ENCODE data around the gene CHST2.

CHST2 gene

DNA sequence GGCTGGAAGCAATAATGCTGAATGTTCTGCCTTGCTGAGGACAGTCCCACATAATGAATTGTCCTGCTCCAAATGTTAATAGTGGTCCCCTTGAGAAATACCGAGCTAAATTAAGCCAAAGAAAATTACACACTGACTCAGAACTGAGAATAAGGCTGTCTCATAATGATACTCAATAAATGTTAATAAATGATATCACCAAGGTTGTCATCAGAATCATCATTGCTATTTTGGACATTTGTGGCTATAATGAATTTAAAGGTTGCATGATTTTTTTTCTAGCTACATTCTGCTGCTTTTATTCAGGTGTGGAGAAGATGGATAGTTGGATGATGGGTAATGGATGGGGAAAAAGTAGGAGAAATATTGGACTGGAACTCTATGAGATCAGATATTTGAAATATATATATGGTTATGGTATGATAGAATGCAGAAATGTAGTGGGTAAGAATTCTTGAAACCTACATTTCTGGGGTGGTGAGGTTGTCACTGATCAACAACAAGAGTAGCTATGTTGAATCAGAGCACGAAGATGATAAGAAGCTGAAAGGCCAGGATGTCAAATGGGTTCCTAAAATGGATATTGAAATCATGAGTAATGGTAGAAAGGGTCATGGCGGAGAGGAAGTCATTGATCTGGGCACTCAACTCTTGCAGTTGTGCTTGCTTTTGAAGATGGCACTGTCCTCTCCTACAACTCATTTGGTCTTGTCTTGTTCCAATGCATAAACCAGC, 12.8 kb downstream of the CHST2 start:
- DNase-seq = no peak

DNA sequence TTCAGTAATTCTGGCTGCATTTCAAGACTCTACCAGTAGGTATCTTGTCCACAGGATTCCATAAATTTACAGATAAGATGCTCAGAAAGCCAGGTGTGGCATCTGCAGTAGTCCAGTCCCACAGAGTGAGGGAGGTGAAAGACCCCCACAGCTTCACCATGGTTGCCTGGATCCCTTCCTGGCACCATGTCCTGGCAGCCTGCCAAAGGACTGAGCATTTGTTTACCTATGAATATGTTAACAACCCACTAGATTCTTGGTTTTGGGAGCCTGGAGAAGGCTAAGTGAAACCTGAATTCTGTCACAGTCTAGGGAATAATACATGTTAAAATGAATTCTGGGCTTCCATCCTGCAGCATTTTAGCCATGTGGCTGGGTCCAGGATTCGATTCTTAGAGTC, 14.9 kb downstream of the CHST2 start:
- no peak for DNase-seq

DNA sequence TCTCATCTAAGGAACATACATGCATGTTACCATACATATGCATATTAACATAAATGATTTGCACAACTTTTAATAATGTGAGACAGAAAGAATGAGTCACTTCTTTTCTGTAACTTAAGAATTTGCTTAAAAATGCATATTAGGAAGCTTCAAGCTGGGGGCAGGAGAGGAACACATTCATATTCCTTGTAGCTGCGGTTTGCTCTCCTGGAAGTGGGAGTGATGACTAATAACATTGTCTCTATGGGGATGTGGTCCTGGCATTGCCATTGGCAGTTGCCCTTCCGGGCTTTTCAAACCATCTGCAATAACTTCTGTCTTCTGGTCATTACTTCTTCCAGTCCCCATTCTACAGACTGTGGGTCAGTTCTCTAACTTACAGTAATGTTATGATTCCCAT, 15.6 kb downstream of the CHST2 start:
- DNase-seq = no peak

DNA sequence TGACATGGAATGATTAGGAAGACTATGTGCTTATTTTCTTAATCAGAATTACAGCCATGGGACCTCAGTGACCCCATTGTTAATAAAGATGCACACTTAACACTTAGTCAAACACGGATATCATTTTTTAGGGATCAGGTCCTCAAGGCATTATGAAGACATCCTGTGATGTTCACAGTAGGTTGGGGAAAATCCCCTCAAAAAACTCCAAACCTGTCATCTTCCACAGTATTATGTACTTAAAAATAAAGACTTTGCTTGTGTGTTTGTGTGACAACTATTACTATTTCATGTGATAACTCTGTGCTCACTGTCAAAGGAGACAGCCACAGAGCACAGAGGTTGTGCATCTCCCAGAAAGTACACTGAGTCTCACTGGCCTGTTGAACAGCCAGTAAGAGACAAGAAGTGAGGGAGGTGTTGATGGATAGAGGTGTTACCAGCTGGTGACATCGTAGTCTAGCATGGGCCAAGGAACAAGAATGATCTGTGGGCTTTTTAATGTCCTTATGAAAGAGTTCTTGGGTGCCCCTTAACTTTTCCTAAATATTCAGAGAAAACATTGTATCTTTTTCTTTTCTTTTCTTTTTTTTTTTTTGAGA, 18.0 kb downstream of the CHST2 start:
- DNase-seq = no peak

DNA sequence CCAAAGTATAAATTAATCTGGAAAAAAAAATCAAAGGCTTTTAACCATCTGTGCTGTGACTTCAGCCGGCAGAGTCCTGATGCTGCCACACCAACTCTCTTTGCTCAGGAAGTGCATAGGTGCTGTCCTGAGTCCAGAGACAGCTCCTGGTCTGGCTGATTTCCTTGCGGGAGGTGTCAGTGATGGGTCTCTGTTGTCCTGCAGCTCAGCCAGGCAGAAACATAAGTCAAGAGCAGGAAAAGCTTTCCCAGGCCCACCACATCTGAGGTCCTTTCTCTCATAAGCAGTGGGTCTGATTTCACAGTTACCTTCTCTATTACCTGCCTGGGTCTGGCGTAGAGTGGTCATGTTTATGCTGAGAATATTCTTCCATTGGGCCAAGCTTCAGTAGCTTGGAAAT, 19.4 kb downstream of the CHST2 start:
- DNase-seq = no peak

DNA sequence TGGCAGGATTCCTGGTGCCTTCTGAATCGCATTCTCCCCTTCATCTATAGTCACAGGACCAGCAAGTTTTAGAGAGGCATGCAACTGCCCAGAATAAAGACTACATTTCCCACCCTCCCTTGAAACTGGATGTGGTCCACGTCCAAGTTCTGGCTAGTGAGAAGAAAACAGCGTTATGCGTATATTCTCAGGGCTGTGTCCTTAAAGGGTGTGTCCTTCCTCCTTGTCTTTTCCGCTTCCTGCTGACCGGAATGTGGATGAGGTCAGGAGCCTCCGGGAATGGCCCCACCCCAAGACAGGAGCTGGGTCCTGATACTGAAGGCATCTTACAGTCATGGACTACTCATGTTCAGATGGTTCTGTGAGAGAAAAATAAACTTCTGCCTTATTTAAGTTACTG, 20.2 kb downstream of the CHST2 start:
- DNase-seq = no peak

DNA sequence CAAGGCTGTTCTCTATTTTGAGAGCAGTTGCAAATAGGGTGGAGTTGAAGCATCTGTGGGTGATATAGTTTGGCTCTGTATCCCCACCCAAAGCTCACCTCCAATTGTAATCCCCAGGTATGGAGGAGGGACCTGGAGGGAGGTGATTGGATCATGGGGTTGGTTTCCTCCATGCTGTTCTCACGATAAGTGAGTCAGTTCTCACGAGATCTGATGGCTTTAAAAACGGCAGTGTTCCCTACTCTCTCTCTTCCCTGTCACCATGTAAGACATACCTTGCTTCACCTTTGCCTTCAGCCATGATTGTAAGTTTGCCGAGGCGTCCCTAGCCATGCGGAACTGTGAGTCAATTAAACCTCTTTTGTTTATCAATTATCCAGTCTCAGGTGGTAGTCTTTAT, 21.0 kb downstream of the CHST2 start:
- no peak for DNase-seq

DNA sequence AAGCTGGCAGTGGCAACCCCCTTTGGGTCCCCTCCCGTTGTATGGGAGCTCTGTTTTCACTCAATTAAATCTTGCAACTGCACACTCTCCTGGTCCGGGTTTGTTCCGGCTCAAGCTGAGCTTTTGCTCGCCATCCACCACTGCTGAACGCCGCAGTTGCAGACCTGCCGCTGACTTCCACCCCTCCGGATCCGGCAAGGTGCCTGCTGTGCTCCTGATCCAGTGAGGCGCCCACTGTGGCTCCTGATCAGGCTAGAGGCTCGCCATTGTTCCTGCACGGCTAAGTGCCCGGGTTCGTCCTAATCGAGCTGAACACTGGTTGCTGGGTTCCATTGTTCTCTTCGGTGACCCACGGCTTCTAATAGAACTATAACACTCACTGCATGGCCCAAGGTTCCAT, 22.8 kb downstream of the CHST2 start:
- no peak for DNase-seq

DNA sequence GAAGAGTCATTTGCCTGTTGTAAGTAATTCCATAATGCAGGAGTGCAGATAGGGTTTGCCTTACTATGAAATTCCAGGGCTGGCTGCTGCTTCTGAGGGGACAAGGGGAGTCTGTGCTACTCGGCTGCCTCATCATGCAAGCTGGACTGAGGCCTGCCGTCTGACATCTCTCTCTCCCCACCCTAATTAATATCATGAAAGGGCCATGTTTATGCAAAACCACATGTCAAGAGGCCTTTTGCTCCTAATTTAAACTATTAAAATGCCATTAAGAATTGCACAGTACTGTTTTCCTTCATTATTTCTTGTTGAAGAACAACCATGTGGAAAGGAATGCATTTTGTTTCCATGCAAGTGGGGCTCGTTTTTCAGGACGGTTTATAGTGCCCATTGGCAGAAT, 26.3 kb downstream of the CHST2 start:
- no peak for DNase-seq

DNA sequence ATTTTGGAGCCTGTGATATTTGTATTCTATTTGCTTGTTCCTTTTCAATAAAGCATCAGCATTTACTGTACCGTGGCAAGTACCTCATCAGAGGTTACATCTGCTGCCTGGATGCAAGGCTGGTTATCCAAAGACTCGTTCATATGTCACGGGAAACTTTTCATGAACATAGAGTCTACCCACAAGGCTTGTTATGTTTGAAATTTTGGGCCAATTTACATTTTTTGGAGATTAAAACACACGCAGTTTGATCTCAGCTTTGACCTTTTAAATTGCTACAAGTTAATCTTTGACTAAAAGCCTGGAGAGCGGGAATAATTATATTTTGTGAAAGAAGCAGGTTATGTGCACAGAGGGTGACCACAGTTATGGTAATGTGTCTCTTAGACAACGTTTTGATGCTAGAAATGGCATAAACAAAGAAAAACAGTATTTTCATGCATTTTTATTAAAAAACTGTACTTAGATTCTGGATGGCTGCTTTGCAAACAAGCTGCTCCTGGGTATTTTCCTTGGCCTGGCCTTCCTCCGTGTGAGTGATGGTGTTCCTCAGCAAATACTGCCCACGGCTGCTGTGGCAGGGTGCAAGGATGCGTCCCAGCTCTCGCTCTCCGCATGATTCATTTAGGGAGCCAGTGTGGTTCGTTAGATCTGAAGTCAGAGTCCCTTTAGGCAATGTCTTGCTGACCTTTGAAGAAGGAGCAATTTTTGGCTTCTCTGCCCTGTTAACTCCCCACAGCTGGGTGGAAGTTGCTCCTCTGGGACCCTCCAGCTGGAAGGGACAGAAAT, 27.1 kb downstream of the CHST2 start:
- DNase-seq = no peak

DNA sequence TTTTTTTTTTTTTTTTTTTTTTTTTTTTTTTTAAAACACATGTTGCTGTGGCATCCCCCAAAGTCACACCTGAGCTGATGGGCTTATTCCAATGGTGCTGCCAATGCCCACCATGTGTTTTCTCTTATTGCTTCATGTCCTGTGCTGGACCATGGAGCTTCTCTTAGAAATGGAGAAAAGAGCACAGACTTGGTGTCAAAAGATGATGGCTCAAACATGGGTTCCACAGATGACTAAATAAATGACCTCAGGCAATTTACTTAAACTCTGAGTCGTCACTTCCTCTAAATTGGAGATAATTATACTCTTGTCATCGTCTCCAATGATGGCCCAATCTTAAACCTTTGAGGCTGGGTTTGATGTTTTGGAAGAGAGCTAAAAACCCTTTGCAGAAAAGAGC, 28.1 kb downstream of the CHST2 start:
- no peak for DNase-seq

DNA sequence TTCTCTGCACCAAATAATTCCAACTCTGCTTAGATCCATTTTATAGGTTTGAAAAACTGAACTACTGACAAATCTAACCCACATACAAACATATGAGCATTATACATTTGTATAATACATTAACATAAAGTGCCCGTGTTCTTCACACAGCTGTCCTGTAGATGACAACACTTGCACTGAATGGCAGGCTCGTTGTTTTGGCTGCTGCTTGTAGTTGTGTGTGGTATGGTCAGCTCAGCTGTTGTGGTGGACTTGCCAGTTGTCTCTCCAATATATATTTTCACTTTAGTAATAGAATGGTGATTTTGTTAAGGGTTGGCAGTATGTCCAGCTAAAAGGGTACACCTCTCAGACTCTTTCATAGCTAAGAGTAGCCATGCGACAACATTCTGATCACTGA, 30.5 kb downstream of the CHST2 start:
- DNase-seq = no peak

DNA sequence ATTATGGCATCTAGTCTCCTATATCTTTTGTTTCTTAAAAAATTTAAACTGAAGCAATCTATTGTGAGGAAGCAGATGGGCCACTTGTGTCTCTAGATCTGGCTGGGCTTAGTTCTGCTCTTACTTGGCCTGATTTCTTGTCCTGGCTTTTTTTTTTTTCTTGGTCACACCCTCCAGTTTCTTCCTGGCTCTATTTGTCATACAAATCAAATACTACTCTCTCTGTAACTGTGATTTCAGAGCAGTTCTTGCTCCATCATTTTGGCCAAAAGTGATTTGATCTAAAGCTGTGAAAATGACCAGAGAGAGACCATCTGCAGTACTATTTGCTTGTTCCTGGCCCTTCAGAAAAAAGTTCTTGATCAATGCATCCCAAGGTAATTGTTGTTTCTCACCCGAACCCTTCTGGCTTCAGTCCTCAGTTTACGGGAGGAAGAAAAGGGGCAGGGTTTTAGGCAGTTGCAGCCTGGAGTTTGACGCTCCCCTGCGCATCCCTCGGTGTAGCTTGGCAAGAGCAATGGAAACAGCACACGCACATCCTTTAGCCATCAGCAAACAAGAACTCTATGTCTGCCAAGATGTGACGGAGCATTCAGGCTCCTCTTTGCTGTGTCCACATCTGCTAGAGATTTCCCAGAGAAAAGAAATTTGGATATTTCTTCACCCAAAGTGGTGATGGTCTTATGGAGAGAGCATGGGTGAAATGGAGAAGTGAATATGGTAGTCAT, 31.6 kb downstream of the CHST2 start:
- DNase-seq = no peak

DNA sequence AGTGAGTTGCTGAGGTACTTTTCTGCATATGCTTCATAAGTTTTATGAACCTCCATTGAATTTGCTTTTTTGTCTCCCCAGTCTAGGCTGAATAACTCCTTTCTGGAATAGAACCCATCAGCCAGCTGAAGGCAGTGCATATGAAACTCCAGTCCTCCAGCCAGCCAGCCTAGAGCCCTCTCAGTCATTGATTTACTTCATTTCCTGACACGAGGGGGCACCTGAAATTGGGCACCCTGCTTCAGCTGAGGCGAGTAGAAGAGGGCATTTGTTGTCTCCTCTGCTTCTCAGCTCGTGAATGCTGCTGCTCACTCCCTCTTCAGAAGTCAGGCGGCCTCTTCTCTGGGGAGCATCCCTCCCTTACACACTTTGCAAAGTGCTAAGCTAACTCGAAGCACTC, 32.5 kb downstream of the CHST2 start:
- no peak for DNase-seq

DNA sequence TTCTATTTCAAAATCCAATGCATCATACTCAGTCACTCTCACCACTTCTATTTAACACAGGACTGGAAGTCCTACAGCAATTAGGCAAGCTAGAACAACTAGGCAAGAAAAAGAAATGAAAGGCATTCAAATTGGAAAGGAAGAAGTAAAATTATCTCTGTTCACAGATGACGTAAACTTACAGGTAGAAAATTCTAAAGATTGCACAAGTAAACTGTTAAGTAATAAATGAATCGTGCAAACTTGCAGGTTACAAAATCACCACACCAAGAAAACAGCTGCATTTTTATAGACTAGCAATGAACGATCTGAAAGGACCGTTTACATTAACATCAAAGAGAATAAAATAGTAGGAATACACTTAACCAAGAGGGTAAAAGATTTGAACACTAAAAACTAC, 36.2 kb downstream of the CHST2 start:
- DNase-seq = no peak

DNA sequence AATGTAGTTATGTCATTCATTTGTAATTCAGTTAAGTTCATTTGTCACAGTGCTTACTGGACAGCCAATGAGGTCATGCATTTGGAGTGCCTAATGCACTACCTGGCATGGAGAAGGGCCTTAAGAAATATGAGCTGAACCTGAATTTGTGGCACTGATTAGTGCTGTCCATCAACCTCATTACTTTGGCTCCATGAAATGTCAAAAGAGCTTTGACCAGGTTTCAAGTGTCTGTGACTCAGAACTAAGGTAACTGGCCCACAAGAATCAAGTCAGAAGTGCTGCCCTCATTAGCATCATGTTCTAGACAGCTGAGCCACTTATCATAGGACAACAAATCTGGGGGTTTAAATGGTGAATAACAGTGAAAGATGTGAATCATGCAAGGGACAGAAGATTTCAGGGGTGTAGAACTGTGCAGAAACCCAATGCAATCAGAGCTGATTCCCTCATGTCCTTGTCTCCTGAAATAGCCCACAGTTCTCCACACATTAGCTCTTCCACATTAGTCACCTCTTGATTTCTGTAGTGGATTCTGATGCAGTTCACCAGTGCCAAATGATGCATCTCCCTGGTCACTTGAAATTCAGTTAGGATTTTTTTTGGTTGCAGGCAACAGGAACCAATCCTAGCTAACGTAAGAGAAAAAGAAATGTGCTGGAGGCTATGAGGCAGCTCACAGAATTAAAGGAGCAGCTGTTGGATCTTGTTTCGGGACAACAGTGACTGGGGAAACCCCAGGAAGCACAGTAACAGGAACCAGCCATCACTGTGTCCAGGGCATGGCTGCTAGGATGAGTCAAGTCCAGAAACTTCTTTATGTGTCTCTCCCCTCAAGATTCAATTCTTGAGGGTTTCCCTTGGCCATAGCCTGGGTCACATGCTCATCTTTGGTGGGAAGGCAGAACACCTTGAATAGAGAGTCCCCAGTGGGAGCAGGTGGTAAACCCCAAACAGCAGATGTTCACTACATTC, 38.7 kb downstream of the CHST2 start:
- peak in 1 of 5 experiments; percentile 57 for DNase-seq

DNA sequence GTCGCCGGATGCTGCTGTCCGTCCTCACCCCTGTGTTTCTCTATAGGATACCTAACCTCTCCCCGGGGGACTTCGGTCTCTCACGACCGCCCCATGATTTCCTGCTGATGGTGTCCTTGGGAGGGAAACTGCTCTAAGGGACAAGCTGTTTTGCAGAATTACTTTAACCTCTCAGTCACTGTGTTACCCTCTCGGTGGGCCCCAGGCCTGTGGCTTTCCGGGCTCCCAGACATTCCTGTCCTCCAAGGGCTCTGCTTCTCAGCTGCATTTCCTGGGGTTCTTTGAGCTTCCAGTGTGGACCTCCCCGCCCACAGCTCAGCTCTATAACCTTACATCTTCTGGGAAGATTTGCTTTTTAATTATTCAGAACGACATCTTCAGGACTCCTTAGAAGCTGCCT, 40.9 kb downstream of the CHST2 start:
- no peak for DNase-seq

DNA sequence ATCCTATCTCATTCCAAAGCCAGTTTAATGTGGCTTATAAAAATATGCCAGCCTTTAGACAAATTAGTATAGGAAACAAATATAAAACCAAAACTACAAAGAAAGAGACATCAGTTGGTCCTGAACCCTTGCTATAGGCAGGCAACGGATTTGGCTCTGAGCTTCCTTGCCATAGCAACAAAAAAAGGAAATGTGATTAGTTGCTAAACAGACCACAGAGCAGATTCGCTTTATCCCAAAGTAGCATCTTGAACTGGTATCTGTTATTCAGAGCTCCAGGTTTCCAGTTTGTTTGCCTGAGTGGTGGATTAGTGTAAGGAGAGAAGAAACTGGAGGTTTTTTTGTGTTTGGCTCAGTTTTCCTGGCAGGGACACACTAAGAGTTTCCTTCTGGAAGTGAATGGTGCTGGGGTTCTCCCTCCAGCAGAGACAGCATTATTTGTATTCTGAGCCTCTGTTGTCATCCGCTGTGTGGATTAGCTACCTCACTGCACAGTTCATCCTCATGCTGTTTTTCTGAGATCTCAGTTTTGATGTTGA, 44.1 kb downstream of the CHST2 start:
- DNase-seq = no peak

DNA sequence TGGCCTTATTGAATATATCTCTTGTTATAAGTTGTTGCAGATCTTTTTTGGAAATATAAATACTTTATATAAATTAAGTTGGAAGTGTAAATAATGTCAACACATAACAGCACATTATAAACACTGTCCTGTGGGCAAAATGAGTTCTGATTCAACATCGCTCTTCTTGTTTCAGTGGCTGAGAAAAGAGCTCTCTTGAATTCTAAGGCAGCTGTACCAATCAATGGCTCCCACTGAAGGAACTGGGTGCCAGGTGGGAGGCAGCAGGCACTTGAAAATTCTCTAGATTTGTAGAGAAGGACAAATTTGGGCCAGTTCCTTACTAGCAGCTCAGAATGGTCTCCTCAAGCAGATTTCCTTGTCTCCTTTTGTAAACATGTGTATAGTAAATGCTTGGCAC, 45.6 kb downstream of the CHST2 start:
- peak in 1 of 5 experiments; percentile 34 for DNase-seq

DNA sequence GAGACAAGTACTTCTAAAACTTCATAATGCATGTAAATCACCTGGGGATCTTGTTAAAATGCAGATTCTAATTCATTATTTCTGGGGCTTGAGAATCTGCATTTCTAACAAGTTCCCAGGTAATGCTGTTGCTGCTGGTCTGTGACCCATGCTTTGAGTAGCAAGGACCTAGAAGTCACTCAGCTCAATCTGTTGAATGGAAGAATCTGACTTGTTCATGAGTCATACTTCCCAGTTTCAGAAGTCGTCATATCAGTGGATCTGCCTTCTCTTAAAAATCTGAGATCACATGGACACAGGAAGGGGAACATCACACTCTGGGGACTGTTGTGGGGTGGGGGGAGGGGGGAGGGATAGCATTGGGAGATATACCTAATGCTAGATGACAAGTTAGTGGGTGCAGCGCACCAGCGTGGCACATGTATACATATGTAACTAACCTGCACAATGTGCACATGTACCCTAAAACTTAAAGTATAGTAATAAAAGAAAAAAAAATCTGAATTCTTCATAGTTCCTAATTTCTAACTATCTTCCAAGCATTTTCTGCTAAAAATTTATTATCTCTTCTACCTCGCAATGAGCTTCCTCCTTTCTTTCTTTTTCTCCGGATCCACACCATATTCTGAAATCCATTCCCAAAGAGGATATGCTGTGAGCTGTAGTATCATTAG, 46.2 kb downstream of the CHST2 start:
- DNase-seq = peak in 1 of 5 experiments; percentile 93

DNA sequence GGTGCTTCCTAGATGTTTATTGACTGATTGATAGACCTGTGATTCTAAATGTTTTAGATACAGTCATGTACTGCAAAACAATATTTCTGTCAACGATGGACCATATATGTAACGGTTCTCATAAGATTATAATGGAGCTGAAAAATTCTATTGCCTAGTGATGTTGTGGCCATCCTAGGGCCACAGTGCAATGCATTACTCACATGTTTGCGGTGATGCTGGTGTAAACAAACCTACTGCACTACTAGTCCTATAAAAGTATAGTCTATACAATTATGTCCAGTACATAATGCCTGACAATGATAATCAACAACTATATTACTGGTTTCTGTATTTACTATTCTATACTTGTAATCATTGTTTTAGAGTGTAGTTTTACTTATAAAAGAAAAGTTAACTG, 46.8 kb downstream of the CHST2 start:
- DNase-seq = no peak

Data from T-helper 2 cell (primary cell).